Thoracic aorta (tissue), 2 donors: ENCODE data around the gene CRTC1. TPM values are rescaled to one million over a fixed set of nuclear protein-coding genes. Genes with fewer than 3 reads are reported as not detected.
A peak's percentile ranks its signal among the peaks of the same experiment; 100 is the strongest.

Experiments used
- ATAC-seq: fragments of 150-250 bp; one replicate; pipeline ENCODE4 v1.8.0; 2017; ENCODE audit warnings: low read depth; ENCODE audit not compliant: insufficient number of reproducible peaks, low FRiP score
- DNase-seq: peaks from one replicate; pipeline ENCODE4 v3.0.0-alpha.2; 2020; ENCODE audit warnings: low spot score
- H3K27ac ChIP-seq, 2 donors: fragments of 200-600 bp; sonication (generic); 1 replicate in 1 of 2; 2 replicates in 1 of 2; pipeline ENCODE4 v1.5.1; 2016; ENCODE audit warnings: mild to moderate bottlenecking in 2 of 2, moderate library complexity in 2 of 2
- H3K27me3 ChIP-seq: fragments of 200-600 bp; sonication (generic); replicated peaks from 2 replicates; pipeline ENCODE4 v1.6.0; 2016; ENCODE audit warnings: mild to moderate bottlenecking; ENCODE audit not compliant: insufficient read depth
- H3K36me3 ChIP-seq: fragments of 200-600 bp; sonication (generic); one replicate; pipeline ENCODE4 v1.5.1; 2016
- H3K4me1 ChIP-seq, 2 donors: fragments of 200-600 bp; sonication (generic); 1 replicate in 1 of 2; 2 replicates in 1 of 2; pipeline versions ENCODE4 v1.5.1 to v1.6.0; 2016; ENCODE audit warnings: low read depth in 2 of 2, mild to moderate bottlenecking in 1 of 2; ENCODE audit not compliant: control insufficient read depth in 1 of 2
- H3K4me3 ChIP-seq: fragments of 200-600 bp; sonication (generic); 2 replicates; pipeline ENCODE4 v1.5.1; 2016; ENCODE audit warnings: mild to moderate bottlenecking
- H3K9me3 ChIP-seq: fragments of 200-600 bp; sonication (generic); 2 replicates; pipeline ENCODE4 v1.5.1; 2016
- CTCF ChIP-seq: fragments of 200-600 bp; sonication (generic); IDR thresholded peaks from one replicate; pipeline ENCODE4 v1.5.1; 2019; ENCODE audit warnings: antibody characterized with exemption
- total RNA-seq, 2 donors: library from RNA; depleted of rRNA; stranded (reverse); fragments of >200 nt; gene quantifications; one replicate each; pipeline versions ENCODE4 v1.1.0 to v1.2.3, GENCODE V29; 2016

CRTC1 gene
- total RNA-seq, 2 donors from 2014 or later, result 8.7 to 11.2 TPM

GRCh38 chr19:18666784-18667183, 16.7 kb upstream of the CRTC1 start:
- TF ChIP-seq CTCF, result no peak
- no peaks in the 10 kb centered on the region for H3K9me3 ChIP-seq
- ATAC-seq (no peak), DNase-seq (no peak)
- H3K27me3 ChIP-seq, result no peaks in the 10 kb centered on the region
- H3K36me3 ChIP-seq, result peaks cover 29% of the 10 kb centered on the region
- H3K4me1 ChIP-seq, result peaks cover 7 to 45% of the 10 kb centered on the region in 2 donors
- H3K4me3 ChIP-seq, result no peak overlapping the region
- H3K27ac ChIP-seq, result peak overlapping the region; percentile 76 to 86

DNA sequence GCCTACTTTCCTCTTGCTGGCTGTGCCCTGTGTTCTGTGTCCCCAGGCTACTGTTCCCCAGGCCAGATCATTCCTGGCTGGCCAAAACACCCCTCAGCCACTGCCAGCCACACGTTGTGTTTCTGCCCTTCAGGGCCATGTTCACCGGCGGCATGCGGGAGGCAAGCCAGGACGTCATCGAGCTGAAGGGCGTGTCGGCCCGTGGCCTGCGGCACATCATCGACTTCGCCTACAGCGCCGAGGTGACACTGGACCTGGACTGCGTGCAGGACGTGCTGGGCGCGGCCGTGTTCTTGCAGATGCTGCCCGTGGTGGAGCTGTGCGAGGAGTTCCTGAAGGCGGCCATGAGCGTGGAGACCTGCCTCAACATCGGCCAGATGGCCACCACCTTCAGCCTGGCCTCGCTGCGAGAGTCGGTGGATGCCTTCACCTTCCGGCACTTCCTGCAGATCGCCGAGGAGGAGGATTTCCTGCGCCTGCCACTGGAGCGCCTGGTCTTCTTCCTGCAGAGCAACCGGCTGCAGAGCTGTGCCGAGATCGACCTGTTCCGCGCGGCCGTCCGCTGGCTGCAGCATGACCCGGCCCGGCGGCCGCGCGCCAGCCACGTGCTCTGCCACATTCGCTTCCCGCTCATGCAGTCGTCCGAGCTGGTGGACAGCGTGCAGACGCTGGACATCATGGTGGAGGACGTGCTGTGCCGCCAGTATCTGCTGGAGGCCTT, 15.8 kb upstream of the CRTC1 start:
- no peak for ATAC-seq
- Histone ChIP-seq H3K4me3 (no peak overlapping the region), H3K4me1 (peaks cover 7 to 45% of the 10 kb centered on the region in 2 donors), H3K36me3 (peaks cover 29% of the 10 kb centered on the region), H3K9me3 (no peaks in the 10 kb centered on the region), H3K27me3 (no peaks in the 10 kb centered on the region), H3K27ac (no peak overlapping the region)
- DNase-seq, result no peak
- TF ChIP-seq CTCF, result no peak

DNA sequence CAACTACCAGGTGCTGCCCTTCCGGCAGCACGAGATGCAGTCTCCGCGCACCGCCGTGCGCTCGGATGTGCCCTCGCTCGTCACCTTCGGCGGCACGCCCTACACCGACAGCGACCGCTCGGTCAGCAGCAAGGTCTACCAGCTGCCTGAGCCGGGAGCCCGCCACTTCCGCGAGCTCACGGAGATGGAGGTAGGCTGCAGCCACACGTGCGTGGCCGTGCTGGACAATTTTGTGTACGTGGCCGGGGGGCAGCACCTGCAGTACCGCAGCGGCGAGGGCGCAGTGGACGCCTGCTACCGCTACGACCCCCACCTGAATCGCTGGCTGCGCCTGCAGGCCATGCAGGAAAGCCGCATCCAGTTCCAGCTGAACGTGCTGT, 15.2 kb upstream of the CRTC1 start:
- Histone ChIP-seq H3K36me3 (peaks cover 29% of the 10 kb centered on the region), H3K27ac (no peak overlapping the region), H3K27me3 (no peaks in the 10 kb centered on the region), H3K9me3 (no peaks in the 10 kb centered on the region), H3K4me3 (no peak overlapping the region), H3K4me1 (peaks cover 5 to 45% of the 10 kb centered on the region in 2 donors)
- TF ChIP-seq CTCF, result no peak
- ATAC-seq (no peak), DNase-seq (no peak)

DNA sequence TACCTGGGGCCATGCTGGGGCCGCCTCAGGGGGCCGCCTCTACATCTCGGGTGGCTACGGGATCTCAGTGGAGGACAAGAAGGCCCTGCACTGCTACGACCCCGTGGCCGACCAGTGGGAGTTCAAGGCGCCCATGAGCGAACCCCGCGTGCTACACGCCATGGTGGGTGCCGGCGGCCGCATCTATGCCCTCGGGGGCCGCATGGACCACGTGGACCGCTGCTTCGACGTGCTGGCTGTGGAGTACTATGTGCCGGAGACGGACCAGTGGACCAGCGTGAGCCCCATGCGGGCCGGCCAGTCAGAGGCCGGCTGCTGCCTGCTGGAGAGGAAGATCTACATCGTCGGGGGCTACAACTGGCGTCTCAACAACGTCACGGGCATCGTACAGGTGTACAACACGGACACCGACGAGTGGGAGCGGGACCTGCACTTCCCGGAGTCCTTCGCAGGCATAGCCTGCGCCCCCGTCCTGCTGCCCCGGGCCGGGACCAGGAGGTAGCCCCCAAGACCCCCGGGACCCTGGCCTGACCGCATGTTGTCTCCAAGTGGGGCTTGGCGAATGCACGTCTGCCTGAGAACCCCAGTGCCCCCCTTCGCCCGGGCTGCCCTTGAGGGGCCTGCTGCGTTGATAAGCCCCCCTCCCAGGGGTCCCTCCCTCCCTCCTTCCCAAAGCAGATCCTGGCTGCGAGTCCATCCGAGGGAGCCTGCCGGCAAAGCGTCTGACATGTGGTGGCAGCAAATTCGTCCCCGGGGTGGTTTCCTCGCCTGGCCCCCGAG, 14.5 kb upstream of the CRTC1 start:
- TF ChIP-seq CTCF, result no peak
- no peaks in the 10 kb centered on the region for H3K27me3 ChIP-seq
- no peak overlapping the region for H3K27ac ChIP-seq
- H3K4me3 ChIP-seq, result no peak overlapping the region
- DNase-seq (no peak), ATAC-seq (no peak)
- H3K9me3 ChIP-seq, result no peaks in the 10 kb centered on the region
- peaks cover 0 to 42% of the 10 kb centered on the region in 2 donors for H3K4me1 ChIP-seq
- peaks cover 29% of the 10 kb centered on the region for H3K36me3 ChIP-seq

- no peak for TF ChIP-seq CTCF
- Histone ChIP-seq H3K4me3 (no peak overlapping the region), H3K9me3 (no peaks in the 10 kb centered on the region), H3K27ac (no peak overlapping the region), H3K4me1 (peaks cover 0 to 42% of the 10 kb centered on the region in 2 donors), H3K27me3 (no peaks in the 10 kb centered on the region), H3K36me3 (peaks cover 29% of the 10 kb centered on the region)
- ATAC-seq, result no peak
- no peak for DNase-seq
Observed at GRCh38 chr19:18669524-18669817, 14.0 kb upstream of the CRTC1 start.
